Measurements from ENCODE around the gene CLK4.

CLK4 gene

DNA sequence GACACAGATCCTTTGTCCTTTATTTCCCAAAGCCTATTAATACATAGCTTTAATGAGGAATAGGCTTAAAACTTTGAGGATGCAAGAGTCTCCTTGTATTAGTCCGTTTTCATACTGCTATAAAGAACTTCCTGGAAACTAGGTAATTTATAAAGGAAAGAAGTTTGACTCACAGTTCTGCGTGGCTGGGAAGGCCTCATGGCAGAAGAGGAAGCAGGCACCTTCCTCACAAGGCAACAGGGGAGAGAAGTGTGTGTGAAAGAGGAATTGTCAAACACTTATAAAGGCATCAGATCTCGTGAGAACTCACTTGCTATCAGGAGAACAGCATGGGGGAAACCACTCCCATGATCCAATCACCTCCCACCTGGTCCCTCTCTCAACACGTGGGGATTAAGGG, 5.4 kb upstream of the CLK4 start:
- no peak for DNase-seq

GRCh38 chr5:178630951-178631350, 4.1 kb upstream of the CLK4 start:
- DNase-seq = no peak

- peak; percentile 19 for DNase-seq
These were observed 3.7 kb upstream of the CLK4 start for GRCh38 chr5:178630475-178630930.

DNA sequence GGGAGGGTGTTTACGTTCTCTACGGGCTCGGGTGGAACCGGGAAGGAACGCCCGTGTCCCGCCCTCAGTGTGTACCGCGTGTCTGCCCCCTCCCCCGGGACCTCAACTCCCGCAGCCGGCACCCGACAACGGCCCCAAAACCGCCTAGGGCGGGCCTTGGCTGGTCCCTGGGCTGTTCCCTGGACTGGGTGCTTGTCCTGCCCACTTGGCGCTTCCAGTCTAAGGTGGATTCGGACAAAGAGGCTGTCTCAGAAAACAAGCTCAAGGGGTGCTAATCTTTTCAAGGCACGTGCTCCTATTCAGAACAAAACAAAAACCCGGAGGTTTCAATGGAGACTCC, 379 bp upstream of the CLK4 start:
- no peak for DNase-seq

GRCh38 chr5:178625679-178626483, 969 bp downstream of the CLK4 start:
- no peak for DNase-seq

DNA sequence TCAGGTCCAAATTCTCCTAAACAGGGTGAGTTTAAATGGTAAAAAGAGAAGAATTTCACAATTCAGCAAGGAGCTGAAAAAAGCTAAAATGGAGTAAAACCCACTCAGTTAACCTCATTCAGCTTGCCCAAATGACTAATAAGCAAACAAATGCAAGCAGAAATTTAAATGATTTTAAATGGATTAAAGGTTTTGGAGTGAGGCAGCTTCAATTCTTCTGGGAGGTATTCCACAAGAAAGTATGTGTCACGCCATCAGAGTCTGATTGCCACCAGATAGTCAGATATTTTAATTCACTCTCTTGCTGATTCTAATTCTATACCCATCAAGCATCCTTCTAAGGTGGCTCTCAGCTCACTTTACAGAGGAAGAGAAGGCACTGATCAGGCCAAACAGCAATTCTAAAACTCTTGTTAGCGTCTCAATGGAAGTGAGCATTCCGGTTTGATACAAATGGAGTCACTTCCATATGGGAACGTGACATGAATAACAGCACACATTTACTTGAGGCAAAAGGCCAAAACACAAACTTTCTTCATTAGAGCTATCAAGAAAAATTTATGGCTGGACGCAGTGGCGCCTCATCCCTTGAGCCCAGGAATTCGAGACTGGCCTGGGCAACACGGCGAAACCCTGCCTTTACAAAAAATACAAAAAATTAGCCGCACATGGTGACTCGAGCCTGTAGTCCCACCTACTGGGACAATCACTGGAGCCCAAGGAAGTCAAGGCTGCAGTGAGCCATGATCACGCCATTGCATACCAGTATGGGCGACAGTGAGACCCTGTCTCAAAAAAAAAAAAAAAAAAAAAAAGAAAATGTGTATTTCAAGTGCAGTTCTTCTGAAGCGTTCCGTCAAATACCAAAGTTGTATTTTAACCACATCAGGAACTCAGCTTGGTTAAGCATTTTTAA, 2.0 kb downstream of the CLK4 start:
- no peak for DNase-seq

DNA sequence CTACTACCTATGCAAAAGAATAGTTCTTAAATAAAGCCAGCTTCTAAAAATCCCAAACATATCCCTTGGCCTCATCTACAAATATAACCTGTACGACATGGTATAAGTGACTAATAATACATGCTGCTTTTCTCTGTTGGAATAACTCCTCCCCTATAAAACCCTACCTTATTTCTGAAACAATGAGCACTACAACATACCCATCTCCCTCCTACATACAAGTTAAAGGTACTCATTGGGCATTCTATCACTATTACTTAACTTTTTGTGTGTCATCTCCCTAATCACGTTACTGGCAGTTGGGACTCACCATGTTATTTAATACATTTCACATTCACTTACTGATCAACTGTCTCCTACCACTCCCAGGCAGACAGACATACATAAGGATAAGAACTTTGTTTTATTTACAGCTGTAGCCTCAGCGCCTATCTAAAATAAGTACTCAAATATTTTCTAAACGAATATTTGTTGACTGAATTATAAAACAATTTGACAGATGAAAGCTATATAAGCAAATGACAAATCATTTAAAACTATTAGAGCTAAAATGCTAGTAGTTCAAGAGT, 4.1 kb downstream of the CLK4 start:
- no peak for DNase-seq

GRCh38 chr5:178619390-178619789, 7.5 kb downstream of the CLK4 start:
- DNase-seq = no peak

- DNase-seq = no peak
These were observed 14.6 kb downstream of the CLK4 start for GRCh38 chr5:178612299-178612698.

- DNase-seq = no peak
These were observed 20.6 kb downstream of the CLK4 start for GRCh38 chr5:178606269-178606668.

DNA sequence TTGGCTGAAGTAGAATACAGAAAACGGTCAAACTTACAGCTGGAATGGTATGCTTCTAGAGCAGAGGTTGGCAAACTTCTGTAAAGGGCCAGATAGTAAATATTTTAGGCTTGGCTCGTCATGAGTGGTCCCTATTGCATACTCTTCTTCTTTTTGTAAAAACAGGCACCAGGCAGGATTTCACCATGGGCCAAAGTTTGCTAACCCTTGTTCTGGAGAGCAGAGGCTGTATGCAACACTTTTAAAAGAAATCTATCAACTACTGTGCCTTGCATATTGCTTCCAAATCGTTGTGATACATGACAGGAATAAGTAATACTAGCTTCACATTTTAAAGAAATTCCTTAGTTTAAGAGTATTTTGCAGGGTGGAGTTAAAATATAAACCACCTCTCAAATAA, 21.1 kb downstream of the CLK4 start:
- DNase-seq = no peak

DNA sequence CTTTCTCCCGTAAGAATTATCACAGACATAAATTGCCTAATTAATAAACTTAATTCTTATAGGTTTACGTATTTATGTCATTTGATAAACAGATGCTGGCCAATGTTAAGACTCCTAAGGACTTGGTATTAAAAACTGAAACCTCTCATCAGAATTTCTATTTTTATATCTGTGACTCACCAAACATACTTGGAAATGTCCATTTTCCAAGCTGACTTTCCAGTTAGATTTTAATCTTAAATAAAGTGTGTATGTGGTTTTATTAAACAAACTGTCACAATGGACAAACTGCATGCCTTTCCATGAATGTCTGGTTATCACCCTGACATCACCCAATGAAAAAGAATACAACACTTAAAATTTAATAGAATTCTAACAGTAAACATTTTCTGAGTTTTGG, 24.1 kb downstream of the CLK4 start:
- no peak for DNase-seq

GRCh38 chr5:178595750-178596149, 31.1 kb downstream of the CLK4 start:
- no peak for DNase-seq

DNA sequence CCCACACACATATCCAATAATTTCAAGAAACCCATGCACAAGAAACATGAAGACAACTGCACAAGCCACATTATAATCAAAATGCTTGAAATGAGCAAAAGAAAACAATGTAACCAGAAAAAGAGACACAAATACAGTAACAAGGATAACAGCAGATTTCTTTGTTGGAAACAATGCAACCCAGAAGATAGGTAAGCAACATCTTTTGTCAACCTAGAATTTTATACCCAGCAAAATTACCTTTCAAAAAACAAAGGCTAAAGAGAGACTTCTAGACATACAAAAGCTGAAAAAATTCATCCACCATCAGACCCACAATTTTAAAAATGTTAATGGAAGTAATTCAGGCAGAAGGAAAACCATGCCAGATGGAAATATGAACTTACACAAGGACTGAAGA, 31.7 kb downstream of the CLK4 start:
- DNase-seq = no peak

- no peak for DNase-seq
These were observed 35.9 kb downstream of the CLK4 start for GRCh38 chr5:178590924-178591423.

DNA sequence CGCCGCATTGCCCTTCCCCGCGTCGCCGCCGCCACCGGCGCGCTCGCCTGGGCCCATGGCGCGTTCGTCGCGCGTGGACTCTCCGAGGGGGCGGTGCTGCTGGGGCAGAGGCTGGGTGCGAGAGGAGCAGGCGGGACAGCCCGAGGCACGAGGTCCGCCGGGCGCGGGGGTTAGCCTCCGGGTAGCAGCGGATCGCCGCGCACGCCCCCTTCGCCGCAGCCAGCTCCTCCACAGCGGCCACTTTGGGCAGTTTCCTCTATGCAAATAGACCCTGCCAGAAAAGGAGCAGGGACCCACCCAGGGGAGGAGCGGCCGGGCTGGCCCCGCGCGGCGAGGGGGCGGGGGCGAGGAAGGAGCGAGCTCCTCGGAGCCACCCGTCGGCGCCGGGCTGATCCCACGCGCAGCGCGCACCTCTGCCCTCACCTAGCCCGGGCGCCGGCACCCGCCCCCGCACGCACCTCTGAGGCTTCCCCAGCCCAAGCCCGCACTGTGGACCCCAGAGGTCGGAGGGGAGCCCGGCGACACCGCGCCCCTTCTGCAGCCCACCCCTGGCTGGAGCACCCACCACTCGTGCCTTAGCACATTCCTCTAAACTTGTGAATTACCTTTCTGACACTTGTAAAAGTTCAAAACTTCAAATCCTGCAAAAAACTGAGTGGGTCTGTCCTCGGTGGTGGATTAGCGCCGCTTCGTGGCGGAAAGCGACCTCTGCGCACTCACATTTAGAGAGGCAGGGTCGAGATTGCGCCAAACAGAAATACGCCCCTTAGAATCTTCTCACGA, 36.5 kb downstream of the CLK4 start, which contains the start of gene COL23A1:
Gene COL23A1 (minus strand): TSS at position 253 of the 783 bp plus-strand sequence.
- DNase-seq = peak; percentile 8

DNA sequence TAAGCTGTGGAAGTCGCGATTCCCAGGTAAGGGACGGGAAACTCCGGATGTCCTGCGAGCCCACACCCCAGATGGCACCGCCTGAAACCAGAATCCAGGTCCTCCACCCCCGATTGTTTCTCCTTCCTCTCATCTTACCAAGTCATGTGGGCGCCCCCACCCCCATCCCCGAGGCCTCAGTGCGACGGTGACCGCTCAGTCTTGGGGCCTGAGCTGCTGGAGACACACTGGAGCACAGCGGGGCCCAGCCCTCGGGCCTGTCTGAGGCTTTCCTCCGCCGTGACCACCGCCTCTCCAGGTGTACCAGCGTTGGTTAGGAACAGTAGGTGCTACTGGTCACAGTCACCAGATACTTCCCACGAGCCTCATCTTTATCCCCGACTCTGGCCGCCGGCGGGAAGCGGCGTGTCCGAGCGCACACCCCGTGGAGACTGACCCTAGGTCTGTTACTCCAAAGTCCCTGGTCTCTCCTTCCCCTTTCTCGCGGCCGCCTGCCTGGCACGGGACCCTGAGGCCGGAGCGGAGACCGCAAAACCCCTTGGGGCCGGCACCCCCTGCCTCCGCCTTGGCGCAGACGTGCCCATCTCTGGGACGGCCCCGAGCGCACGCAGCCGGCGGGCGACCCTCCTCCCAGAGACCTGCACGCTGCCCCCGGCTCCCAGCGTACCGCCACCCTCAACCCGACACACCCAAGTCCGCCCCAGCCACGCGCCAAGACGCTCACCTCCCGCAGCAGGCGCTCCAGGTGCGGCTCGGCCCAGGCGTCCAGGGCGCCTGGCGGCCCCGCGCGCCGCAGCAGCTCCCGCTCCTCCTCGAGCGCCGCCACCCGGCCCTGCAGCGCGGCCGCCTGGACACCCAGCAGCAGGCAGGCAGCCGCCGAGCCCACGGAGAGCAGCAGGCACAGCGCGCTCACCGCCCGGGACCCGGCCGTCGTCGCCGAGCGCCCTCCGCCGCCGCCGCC, 37.4 kb downstream of the CLK4 start:
- DNase-seq = no peak

DNA sequence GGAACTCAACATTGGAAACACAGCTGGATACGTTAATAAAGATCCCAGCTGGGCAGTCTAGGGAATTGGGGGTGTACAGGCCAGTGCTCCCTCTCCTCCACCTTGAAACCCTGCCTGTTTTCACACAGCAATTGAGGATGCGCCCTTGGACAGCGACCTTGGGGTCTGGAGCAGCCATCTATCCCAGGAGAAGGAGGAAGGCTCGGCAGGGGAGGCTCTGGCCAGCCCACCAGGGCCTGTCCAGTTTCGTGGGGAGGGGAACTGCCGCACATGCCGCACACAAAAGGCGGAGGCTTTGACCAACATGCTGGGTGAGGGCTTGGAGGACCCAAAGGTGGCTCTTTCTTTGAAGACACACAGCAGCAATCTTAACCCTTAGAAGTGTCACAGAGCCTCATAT, 38.1 kb downstream of the CLK4 start:
- no peak for DNase-seq

GRCh38 chr5:178587763-178588611, 38.9 kb downstream of the CLK4 start:
- no peak for DNase-seq

GRCh38 chr5:178586396-178586795, 40.5 kb downstream of the CLK4 start:
- no peak for DNase-seq
